ENCODE results near the gene CTSD. TPM values are rescaled to one million over a fixed set of nuclear protein-coding genes. Genes with fewer than 3 reads are reported as not detected.
A peak's percentile ranks its signal among the peaks of the same experiment; 100 is the strongest.

CTSD gene
- polyA plus RNA-seq, 1 experiment: 206 TPM

- TF ChIP-seq, protein P1, sequence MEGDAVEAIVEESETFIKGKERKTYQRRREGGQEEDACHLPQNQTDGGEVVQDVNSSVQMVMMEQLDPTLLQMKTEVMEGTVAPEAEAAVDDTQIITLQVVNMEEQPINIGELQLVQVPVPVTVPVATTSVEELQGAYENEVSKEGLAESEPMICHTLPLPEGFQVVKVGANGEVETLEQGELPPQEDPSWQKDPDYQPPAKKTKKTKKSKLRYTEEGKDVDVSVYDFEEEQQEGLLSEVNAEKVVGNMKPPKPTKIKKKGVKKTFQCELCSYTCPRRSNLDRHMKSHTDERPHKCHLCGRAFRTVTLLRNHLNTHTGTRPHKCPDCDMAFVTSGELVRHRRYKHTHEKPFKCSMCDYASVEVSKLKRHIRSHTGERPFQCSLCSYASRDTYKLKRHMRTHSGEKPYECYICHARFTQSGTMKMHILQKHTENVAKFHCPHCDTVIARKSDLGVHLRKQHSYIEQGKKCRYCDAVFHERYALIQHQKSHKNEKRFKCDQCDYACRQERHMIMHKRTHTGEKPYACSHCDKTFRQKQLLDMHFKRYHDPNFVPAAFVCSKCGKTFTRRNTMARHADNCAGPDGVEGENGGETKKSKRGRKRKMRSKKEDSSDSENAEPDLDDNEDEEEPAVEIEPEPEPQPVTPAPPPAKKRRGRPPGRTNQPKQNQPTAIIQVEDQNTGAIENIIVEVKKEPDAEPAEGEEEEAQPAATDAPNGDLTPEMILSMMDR (IDR thresholded peaks at IDR 0.05; ENCODE audit: insufficient read depth, low read depth, low read length): no peak
- POLR2A ChIA-PET: no interaction called here
- CTCF ChIA-PET: interaction anchor here (4.1 kb wide), 1 partner anchor 70 kb away, joined by 18 read pairs; no protein-coding TSS in a partner anchor
- DNase-seq (ENCODE audit: low read depth): no peak
- Histone ChIP-seq H3K36me3 (ENCODE audit: control insufficient read depth, insufficient read depth, low read length) (peaks cover 7% of the 10 kb centered on the region), H3K27me3 (ENCODE audit: control insufficient read depth, insufficient read depth, low read length) (no peaks in the 10 kb centered on the region), H3K4me3 (ENCODE audit: low read depth, low read length) (peak overlapping the region; percentile 95)
Measured at GRCh38 chr11:1762537-1763302, 1.0 kb downstream of the CTSD start.

- Histone ChIP-seq H3K36me3 (ENCODE audit: control insufficient read depth, insufficient read depth, low read length) (peaks cover 14% of the 10 kb centered on the region), H3K27me3 (ENCODE audit: control insufficient read depth, insufficient read depth, low read length) (no peaks in the 10 kb centered on the region), H3K4me3 (ENCODE audit: low read depth, low read length) (no peak overlapping the region)
- CTCF ChIA-PET: interaction anchor here (4.1 kb wide), 1 partner anchor 70 kb away, joined by 18 read pairs; no protein-coding TSS in a partner anchor
- TF ChIP-seq, protein P1 (IDR thresholded peaks at IDR 0.05; ENCODE audit: insufficient read depth, low read depth, low read length): no peak
- no peak for DNase-seq (ENCODE audit: low read depth)
- POLR2A ChIA-PET: no interaction called here
Measured at GRCh38 chr11:1761857-1762536, 1.7 kb downstream of the CTSD start.

DNA sequence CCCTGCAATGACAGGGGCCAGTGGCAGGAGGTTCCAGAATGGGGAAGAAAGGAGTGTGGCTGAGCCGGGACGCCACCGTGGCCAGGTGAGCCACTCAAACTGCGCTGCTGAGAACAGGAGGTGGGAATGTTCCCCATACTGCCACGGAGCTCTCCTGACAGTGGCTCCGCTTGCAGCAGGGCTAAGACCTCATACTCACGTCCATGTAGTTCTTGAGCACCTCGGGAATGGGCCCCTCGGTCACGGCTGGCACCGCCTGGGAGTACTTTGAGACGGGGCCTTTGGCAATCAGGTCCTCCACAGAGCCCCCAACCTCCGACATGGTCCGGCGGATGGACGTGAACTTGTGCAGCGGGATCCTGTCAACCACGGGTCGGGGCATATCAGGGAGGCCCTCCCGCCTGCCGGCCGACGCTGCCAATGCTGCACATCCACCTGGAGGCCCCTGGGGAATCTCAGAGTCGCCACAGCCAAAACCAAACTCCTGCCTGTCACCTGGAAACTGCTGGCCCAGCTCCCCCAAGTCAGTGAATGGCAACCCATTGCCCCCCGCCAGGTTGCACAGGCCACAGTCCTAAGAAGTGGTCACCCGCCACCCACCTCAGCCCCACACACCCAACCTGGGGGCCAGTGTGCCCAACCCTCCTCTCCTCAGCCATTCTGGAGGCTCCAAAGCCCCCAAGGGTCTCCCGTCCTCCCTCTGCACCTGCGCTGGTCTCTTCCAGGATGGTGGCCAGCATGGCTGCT, 2.4 kb downstream of the CTSD start:
- peaks cover 14% of the 10 kb centered on the region for H3K36me3 ChIP-seq (ENCODE audit: control insufficient read depth, insufficient read depth, low read length)
- no peak overlapping the region for H3K4me3 ChIP-seq (ENCODE audit: low read depth, low read length)
- TF ChIP-seq, protein P1 (IDR thresholded peaks at IDR 0.05; ENCODE audit: insufficient read depth, low read depth, low read length): no peak
- no peaks in the 10 kb centered on the region for H3K27me3 ChIP-seq (ENCODE audit: control insufficient read depth, insufficient read depth, low read length)
- ChIA-PET POLR2A (no interaction called here), CTCF (interaction anchor here (4.1 kb wide), 1 partner anchor 71 kb away, joined by 18 read pairs; no protein-coding TSS in a partner anchor)
- DNase-seq (ENCODE audit: low read depth): no peak

DNA sequence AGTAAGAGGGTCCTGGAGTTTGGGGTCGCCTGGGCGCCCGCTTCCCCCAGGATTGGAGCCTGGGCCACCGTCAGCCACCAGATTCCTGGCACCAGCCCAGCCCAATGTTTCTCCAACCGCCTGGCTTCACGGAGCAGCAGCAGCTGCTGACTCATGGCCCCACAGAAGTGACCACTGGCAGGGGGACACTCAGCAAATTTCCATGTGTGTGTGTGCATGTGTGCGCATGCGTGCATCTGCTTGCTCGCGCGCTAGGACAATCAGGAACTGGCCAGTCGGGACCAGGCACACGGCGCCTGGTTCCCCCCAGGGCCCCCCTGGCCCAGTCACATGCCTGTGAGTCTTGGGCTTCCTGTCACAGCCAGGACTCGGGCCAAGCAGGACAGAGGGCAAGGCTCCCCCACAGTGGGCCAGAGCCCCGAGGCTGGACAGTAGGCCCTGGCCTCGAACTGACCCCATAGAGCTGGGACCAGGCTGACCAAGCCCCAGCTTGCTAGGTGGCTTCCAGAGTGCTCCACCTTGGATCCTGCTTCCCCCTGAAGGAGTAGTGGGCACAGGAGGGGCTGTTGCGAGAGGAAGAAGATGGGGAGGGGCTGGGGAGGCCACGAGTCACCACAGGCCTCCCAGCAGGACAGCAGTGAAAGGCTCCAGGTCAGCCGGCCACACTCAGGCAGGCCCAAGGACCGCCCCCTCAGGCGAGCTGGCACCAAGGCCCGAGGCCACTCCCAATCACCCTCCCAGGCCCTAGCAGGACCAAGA, 3.2 kb downstream of the CTSD start:
- POLR2A ChIA-PET: no interaction called here
- TF ChIP-seq, protein P1 (IDR thresholded peaks at IDR 0.05; ENCODE audit: insufficient read depth, low read depth, low read length): no peak
- H3K4me3 ChIP-seq (ENCODE audit: low read depth, low read length): no peak overlapping the region

More for the DNA sequence above, 3.2 kb downstream of the CTSD start:
- CTCF ChIA-PET: interaction anchor here (0.9 kb wide), 1 partner anchor 122 kb away, joined by 3 read pairs; no protein-coding TSS in a partner anchor
- peak; percentile 4 for DNase-seq (ENCODE audit: low read depth)
- Histone ChIP-seq H3K27me3 (ENCODE audit: control insufficient read depth, insufficient read depth, low read length) (no peaks in the 10 kb centered on the region), H3K36me3 (ENCODE audit: control insufficient read depth, insufficient read depth, low read length) (peaks cover 18% of the 10 kb centered on the region)
